Hepatocyte (in vitro differentiated cells): ENCODE measurements around the gene SCN1B. TPM values are rescaled to one million over a fixed set of nuclear protein-coding genes. Genes with fewer than 3 reads are reported as not detected.

ENCODE experiments used
- DNase-seq: peaks from one replicate; pipeline ENCODE4 v3.0.0-alpha.2; 2016; ENCODE audit warnings: low spot score
- H2AFZ ChIP-seq: fragments of 200-600 bp; sonication (generic); 2 replicates; pipeline ENCODE4 v1.6.0; 2016; ENCODE audit warnings: antibody characterized with exemption, mild to moderate bottlenecking
- H3K27ac ChIP-seq: fragments of 200-600 bp; sonication (generic); 2 replicates; pipeline ENCODE4 v1.5.1; 2016; ENCODE audit warnings: mild to moderate bottlenecking
- H3K27me3 ChIP-seq: fragments of 200-600 bp; sonication (generic); 2 replicates; pipeline ENCODE4 v1.6.1; 2016
- H3K36me3 ChIP-seq: fragments of 200-600 bp; sonication (generic); replicated peaks from 2 replicates; pipeline ENCODE4 v1.5.1; 2016; ENCODE audit warnings: low read depth; ENCODE audit not compliant: insufficient read depth
- H3K4me1 ChIP-seq: fragments of 200-600 bp; sonication (generic); 2 replicates; pipeline ENCODE4 v1.5.1; 2016; ENCODE audit warnings: mild to moderate bottlenecking, moderate library complexity; ENCODE audit not compliant: insufficient read depth
- H3K4me2 ChIP-seq: fragments of 200-600 bp; sonication (generic); 2 replicates; pipeline ENCODE4 v1.6.0; 2016
- H3K4me3 ChIP-seq: fragments of 200-600 bp; sonication (generic); 2 replicates; pipeline ENCODE4 v1.5.1; 2016; ENCODE audit warnings: mild to moderate bottlenecking
- H3K79me2 ChIP-seq: fragments of 200-600 bp; sonication (generic); 2 replicates; pipeline ENCODE4 v1.6.0; 2017; ENCODE audit warnings: mild to moderate bottlenecking
- H3K9me2 ChIP-seq: fragments of 200-600 bp; sonication (generic); replicated peaks from 2 replicates; pipeline ENCODE4 v1.6.0; 2017; ENCODE audit warnings: mild to moderate bottlenecking; ENCODE audit not compliant: insufficient read depth
- H3K9me3 ChIP-seq: fragments of 200-600 bp; sonication (generic); 2 replicates; pipeline ENCODE4 v1.5.1; 2016; ENCODE audit warnings: low read depth, mild to moderate bottlenecking
- H4K20me1 ChIP-seq: fragments of 200-600 bp; sonication (generic); 2 replicates; pipeline ENCODE4 v1.6.0; 2016; ENCODE audit warnings: mild to moderate bottlenecking; ENCODE audit not compliant: insufficient read depth, poor library complexity, severe bottlenecking
- CTCF ChIP-seq: fragments of 200-600 bp; sonication (generic); IDR thresholded peaks from 2 replicates; pipeline ENCODE4 v1.5.1; 2016; ENCODE audit warnings: antibody characterized with exemption, mild to moderate bottlenecking; ENCODE audit not compliant: poor library complexity
- EZH2 ChIP-seq: fragments of 200-600 bp; sonication (generic); IDR thresholded peaks from 2 replicates; pipeline ENCODE4 v1.6.1; 2016; ENCODE audit warnings: antibody characterized with exemption, mild to moderate bottlenecking, borderline replicate concordance
- EZH2phosphoT487 ChIP-seq: fragments of 200-600 bp; sonication (generic); IDR thresholded peaks from one replicate; pipeline ENCODE4 v1.6.1; 2018; ENCODE audit warnings: antibody characterized with exemption, mild to moderate bottlenecking, low read depth, moderate library complexity; ENCODE audit not compliant: unreplicated experiment, severe bottlenecking
- WGBS: methylation state at CpG from one replicate; pipeline ENCODE4 v1.1.6; 2016; ENCODE audit warnings: low lambda C conversion rate; ENCODE audit errors: missing lambda C conversion rate; 5-methylcytosine and 5-hydroxymethylcytosine counted together
- polyA plus RNA-seq: library from polyadenylated mRNA; unstranded; fragments of >200 nt; fragmentation: Nextera tagmentation; extraction: Ambion mirVana; gene quantifications from 2 replicates; pipeline ENCODE4 v1.2.1, GENCODE V29; 2016
- total RNA-seq: library from RNA; depleted of rRNA; stranded (reverse); fragments of >200 nt; gene quantifications from 2 replicates; pipeline ENCODE4 v1.2.3, GENCODE V29; 2014

The SCN1B gene
- total and polyA plus RNA-seq, 2 experiments from 2014 or later = 0.60 to 3.1 TPM

GRCh38 chr19:35061583-35062373, 31.5 kb downstream of the SCN1B start:
- H3K27ac ChIP-seq = no peak overlapping the region
- no peak for TF ChIP-seq CTCF
- TF ChIP-seq EZH2phosphoT487 = no peak
- no peak for TF ChIP-seq EZH2
- no peaks in the 10 kb centered on the region for H3K79me2 ChIP-seq
- no peak overlapping the region for H3K4me2 ChIP-seq
- H4K20me1 ChIP-seq = no peaks in the 10 kb centered on the region
- no peaks in the 10 kb centered on the region for H3K4me1 ChIP-seq
- no peaks in the 10 kb centered on the region for H3K36me3 ChIP-seq
- no peaks in the 10 kb centered on the region for H3K27me3 ChIP-seq
- DNase-seq = no peak
- 92% methylated on average over 7 of the region's 7 CpGs for WGBS
- H3K9me3 ChIP-seq = no peaks in the 10 kb centered on the region
- no peak overlapping the region for H2AFZ ChIP-seq
- no peak overlapping the region for H3K4me3 ChIP-seq
- no peaks in the 10 kb centered on the region for H3K9me2 ChIP-seq

GRCh38 chr19:35062942-35063341, 32.7 kb downstream of the SCN1B start:
- Histone ChIP-seq H3K79me2 (no peaks in the 10 kb centered on the region), H3K9me3 (no peaks in the 10 kb centered on the region), H3K4me3 (no peak overlapping the region), H3K27me3 (no peaks in the 10 kb centered on the region), H3K4me2 (no peak overlapping the region), H3K9me2 (no peaks in the 10 kb centered on the region), H3K36me3 (no peaks in the 10 kb centered on the region), H2AFZ (no peak overlapping the region), H3K27ac (no peak overlapping the region), H3K4me1 (no peaks in the 10 kb centered on the region), H4K20me1 (no peaks in the 10 kb centered on the region)
- no peak for TF ChIP-seq CTCF
- no peak for TF ChIP-seq EZH2
- TF ChIP-seq EZH2phosphoT487 = no peak
- no peak for DNase-seq
- WGBS = 89% methylated on average over 7 of the region's 7 CpGs

GRCh38 chr19:35063940-35064818, 33.9 kb downstream of the SCN1B start:
- H3K9me3 ChIP-seq = no peaks in the 10 kb centered on the region
- no peak overlapping the region for H3K4me3 ChIP-seq
- peak; percentile 41 for DNase-seq
- H3K4me1 ChIP-seq = peaks cover 7% of the 10 kb centered on the region
- no peak overlapping the region for H2AFZ ChIP-seq
- H4K20me1 ChIP-seq = no peaks in the 10 kb centered on the region
- no peak for TF ChIP-seq EZH2phosphoT487
- no peak for TF ChIP-seq EZH2
- TF ChIP-seq CTCF = no peak
- no peaks in the 10 kb centered on the region for H3K36me3 ChIP-seq
- H3K79me2 ChIP-seq = no peaks in the 10 kb centered on the region
- H3K27me3 ChIP-seq = no peaks in the 10 kb centered on the region
- no peaks in the 10 kb centered on the region for H3K9me2 ChIP-seq
- H3K27ac ChIP-seq = no peak overlapping the region
- H3K4me2 ChIP-seq = no peak overlapping the region
- 79% methylated on average over 10 of the region's 10 CpGs for WGBS
